ENCODE results near the gene ZNF148. TPM values are rescaled to one million over a fixed set of nuclear protein-coding genes. Genes with fewer than 3 reads are reported as not detected.

The ZNF148 gene
- total RNA-seq, 2 donors from 2014 or later: 12.5 to 15.0 TPM

- peak overlapping the region; percentile 55 to 73 for H3K4me3 ChIP-seq
- intact Hi-C loops (cut with DNase I): no loop called here
- 4 to 5% methylated on average over 7 to 24 of the region's 28 CpGs for WGBS, 2 donors
- ATAC-seq (peak; percentile 62), DNase-seq (peak; percentile 30 to 55 (median 45))
- H3K4me1 ChIP-seq: peaks cover 45% of the 10 kb centered on the region
- peak overlapping the region; percentile 48 to 82 (median 74) for H3K27ac ChIP-seq
- no peaks in the 10 kb centered on the region for H3K27me3 ChIP-seq
- no peaks in the 10 kb centered on the region for H3K36me3 ChIP-seq (replicated peaks in 1 of 2; ENCODE audit: insufficient read depth in 1 of 2, low read depth in 2 of 2)
- H3K9me3 ChIP-seq: no peaks in the 10 kb centered on the region
- TF ChIP-seq CTCF (IDR thresholded peaks at IDR 0.05): no peak
- TF ChIP-seq POLR2A (IDR thresholded peaks at IDR 0.05): peak in 1 of 3 donors; percentile 22
Observed at GRCh38 chr3:125212091-125212508, 163.0 kb downstream of the ZNF148 start.

- no peaks in the 10 kb centered on the region for H3K9me3 ChIP-seq
- peak overlapping the region; percentile 55 to 73 for H3K4me3 ChIP-seq
- peak overlapping the region in 3 of 4 donors; percentile 70 to 82 (median 77) for H3K27ac ChIP-seq
- no peak for ATAC-seq
- H3K4me1 ChIP-seq: peaks cover 50% of the 10 kb centered on the region
- H3K36me3 ChIP-seq (replicated peaks in 1 of 2; ENCODE audit: insufficient read depth in 1 of 2, low read depth in 2 of 2): no peaks in the 10 kb centered on the region
- H3K27me3 ChIP-seq: no peaks in the 10 kb centered on the region
- WGBS, 2 donors: 21 to 23% methylated on average over 9 to 11 of the region's 11 CpGs
- TF ChIP-seq POLR2A (IDR thresholded peaks at IDR 0.05) (no peak), CTCF (IDR thresholded peaks at IDR 0.05) (no peak)
- DNase-seq: no peak
- intact Hi-C loops (cut with DNase I): no loop called here
Observed at GRCh38 chr3:125211523-125212090, 163.5 kb downstream of the ZNF148 start.

- ATAC-seq (no peak), DNase-seq (no peak)
- intact Hi-C loops (cut with DNase I): loop anchor here (10.0 kb wide), 1 partner anchor 167 kb away; the partner anchor contains the start of gene ZNF148
- Histone ChIP-seq H3K27me3 (no peaks in the 10 kb centered on the region), H3K4me3 (no peak overlapping the region), H3K27ac (peak overlapping the region; percentile 32 to 69 (median 49)), H3K36me3 (replicated peaks in 1 of 2; ENCODE audit: insufficient read depth in 1 of 2, low read depth in 2 of 2) (no peaks in the 10 kb centered on the region), H3K4me1 (peaks cover 42% of the 10 kb centered on the region), H3K9me3 (no peaks in the 10 kb centered on the region)
- TF ChIP-seq CTCF (IDR thresholded peaks at IDR 0.05) (no peak), POLR2A (IDR thresholded peaks at IDR 0.05) (no peak)
- 94% methylated on average over 1 of the region's 1 CpG; no CpG with 5 or more reads in 1 of the 2 donors for WGBS, 2 donors
Observed at GRCh38 chr3:125207949-125208568, 167.1 kb downstream of the ZNF148 start.

- Histone ChIP-seq H3K27me3 (no peaks in the 10 kb centered on the region), H3K4me1 (peaks cover 36% of the 10 kb centered on the region), H3K9me3 (no peaks in the 10 kb centered on the region), H3K36me3 (replicated peaks in 1 of 2; ENCODE audit: insufficient read depth in 1 of 2, low read depth in 2 of 2) (no peaks in the 10 kb centered on the region), H3K27ac (peak overlapping the region; percentile 32 to 69 (median 49)), H3K4me3 (no peak overlapping the region)
- TF ChIP-seq CTCF (IDR thresholded peaks at IDR 0.05) (no peak), POLR2A (IDR thresholded peaks at IDR 0.05) (peak in 1 of 3 donors; percentile 8)
- WGBS, 2 donors: 29 to 35% methylated on average over 7 of the region's 7 CpGs
- ATAC-seq (peak; percentile 61), DNase-seq (peak; percentile 35 to 72 (median 70))
- intact Hi-C loops (cut with DNase I): loop anchor here (10.0 kb wide), 1 partner anchor 167 kb away; the partner anchor contains the start of gene ZNF148
Observed at GRCh38 chr3:125207507-125207906, 167.6 kb downstream of the ZNF148 start.
